Thyroid gland (tissue), 4 donors: ENCODE data around the gene PPM1H.

Source experiments
- CTCF ChIP-seq, 6 experiments: fragments of 200-600 bp in 3 of 6; fragments of 450-650 bp in 3 of 6; sonication (generic) in 3 of 6; IDR thresholded peaks; one replicate each; pipeline ENCODE4 v1.5.1; 2016 to 2019; ENCODE audit warnings: antibody characterized with exemption in 6 of 6, mild to moderate bottlenecking in 2 of 6, inconsistent platforms in 1 of 6, moderate library complexity in 1 of 6
- POLR2A ChIP-seq, 2 donors: fragments of 450-650 bp; IDR thresholded peaks; one replicate each; pipeline ENCODE4 v1.6.1; 2017; ENCODE audit warnings: antibody characterized with exemption in 2 of 2, mild to moderate bottlenecking in 2 of 2, moderate library complexity in 1 of 2

- TF ChIP-seq POLR2A (IDR thresholded peaks at IDR 0.05) = no peak
- TF ChIP-seq CTCF (IDR thresholded peaks at IDR 0.05) = no peak
Observed at GRCh38 chr12:62751810-62752155, 183.2 kb downstream of the PPM1H start.
